GM19438 (cell line): ENCODE data around the gene SLC12A8.

Experiments
- ATAC-seq: cut with Tn5 transposase; IDR thresholded peaks from one replicate; pipeline ENCODE4 v1.9.1; 2021; ENCODE audit warnings: low read depth; ENCODE audit not compliant: unreplicated experiment

Gene SLC12A8

DNA sequence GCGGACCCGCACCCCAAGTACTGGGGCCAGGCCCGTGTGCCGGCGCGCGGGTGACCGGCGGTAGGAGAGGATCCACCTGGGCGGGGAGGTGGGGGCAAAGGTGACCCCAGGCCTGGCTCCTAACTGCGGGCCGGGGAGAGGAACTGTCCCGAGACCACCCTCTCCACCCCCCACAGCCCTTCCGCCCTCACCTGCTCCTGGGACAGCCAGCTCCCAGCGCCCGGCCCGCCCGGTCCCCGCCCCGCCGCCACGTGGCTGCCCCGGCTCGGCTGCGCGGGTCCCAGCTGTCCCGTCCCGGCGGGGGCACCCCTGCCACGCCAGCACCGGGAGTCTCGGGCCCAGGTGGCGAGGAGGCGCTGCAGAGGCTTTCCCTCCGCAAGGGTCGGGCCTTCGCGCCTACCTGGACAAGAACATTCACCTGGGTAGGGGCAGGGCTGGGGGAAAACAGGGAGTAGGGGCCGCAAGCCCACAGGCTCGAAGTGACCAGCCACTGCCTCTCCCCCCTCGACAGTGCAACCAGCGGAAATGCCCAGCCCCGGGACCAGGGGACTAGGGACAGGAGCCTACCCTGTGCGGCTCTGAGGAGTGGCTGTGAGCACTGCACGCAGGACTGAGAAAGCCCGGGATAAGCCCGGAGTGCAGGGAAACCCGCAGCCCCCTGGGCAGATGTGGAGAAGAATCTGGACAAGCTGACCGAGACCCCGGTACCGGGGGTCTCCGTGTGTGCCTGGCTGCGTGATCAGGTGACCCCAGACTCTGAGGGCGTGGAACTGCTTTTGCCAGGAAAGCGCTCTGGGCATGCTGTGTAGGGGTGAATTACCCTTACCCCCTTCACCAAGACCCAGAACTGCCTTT lies at the start of gene SLC12A8:
Gene SLC12A8 (minus strand): TSS at position 240 of the 855 bp plus-strand sequence. CDS start 1,399 bp downstream, outside the sequence.
- no peak for ATAC-seq

- no peak for ATAC-seq
Observed at GRCh38 chr3:125262161-125262560, 49.6 kb upstream of the SLC12A8 start.

- ATAC-seq, result no peak
Observed at GRCh38 chr3:125261031-125261430, 48.5 kb upstream of the SLC12A8 start.

GRCh38 chr3:125260158-125260557 lies 47.6 kb upstream of the SLC12A8 start:
- ATAC-seq, result no peak

DNA sequence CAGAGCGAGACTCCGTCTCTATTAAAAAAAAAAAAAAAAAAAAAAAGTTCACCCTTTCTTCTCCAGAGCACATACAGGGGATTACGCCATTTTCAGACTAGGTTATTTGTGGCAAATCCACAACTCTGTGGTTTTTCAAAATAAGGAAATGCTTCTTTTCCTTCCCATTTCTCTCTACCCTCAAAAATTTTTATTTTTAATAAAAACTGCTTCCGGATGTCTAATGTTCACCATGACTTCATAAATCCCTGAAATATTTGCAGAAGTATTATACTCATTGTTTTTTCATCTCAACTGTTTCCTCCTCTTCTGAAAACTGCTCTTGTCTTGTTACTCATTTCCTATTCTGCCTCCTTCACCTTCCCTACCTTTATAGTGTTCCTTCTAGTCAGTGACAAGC lies 45.0 kb upstream of the SLC12A8 start:
- ATAC-seq, result no peak

DNA sequence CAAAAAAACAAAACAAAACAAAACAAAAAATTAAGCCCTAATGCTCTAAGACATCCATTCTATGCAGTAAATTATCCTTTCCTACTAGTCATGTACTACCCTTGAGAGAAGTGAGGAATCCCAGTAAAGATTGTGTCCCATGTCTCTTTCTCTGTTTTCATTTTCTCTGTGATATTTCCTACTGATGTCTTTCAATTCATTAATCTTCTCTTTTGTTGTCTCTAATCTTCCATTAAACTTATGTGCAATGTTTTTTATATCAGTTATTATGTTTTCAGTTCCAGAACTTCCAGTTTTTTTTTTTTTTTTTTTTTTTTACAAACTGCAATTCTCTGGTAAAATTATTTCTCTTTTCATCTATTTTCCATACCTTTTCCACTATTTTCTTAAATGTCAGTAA lies 44.1 kb upstream of the SLC12A8 start:
- ATAC-seq, result no peak

GRCh38 chr3:125250973-125251372 lies 38.4 kb upstream of the SLC12A8 start:
- ATAC-seq, result no peak

DNA sequence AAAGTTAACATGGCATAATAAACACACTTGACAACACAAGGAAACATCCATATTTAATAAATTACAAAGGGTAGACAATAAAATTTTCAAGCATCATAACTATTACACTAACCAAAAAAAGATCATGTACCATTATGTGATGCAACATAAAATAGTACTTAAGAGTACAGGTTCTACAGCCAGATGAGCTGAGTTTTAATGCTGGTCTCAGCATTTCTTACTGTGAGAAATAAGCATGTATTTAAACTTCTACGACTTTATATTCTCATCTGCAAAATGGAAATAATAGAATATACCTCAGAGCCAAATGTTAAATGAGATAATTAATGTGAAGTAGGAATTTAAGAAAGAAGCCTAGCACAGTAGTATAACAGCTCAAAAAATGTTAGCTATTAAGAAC lies 33.7 kb upstream of the SLC12A8 start:
- ATAC-seq, result no peak

- ATAC-seq, result no peak
Observed at GRCh38 chr3:125245521-125245920, 33.0 kb upstream of the SLC12A8 start.

DNA sequence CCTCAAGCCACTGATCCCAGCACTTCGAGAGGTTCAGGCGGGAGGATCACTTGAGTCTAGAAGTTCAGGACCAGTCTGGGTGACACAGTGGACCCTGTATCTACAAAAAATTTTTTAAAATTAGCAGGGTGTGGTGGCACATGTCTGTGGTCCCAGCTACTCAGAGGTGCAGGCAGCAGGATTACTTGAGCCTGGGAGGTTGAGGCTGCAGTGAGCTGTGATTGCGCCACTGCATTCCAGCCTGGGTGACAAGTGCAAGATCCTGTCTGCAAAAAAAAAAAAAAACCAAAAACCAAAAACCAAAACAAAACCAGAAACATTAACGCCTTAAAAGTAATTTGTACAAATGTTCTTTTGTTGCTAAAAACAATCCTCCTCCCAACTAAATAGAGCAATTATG lies 27.9 kb upstream of the SLC12A8 start:
- no peak for ATAC-seq

GRCh38 chr3:125239266-125239665 lies 26.7 kb upstream of the SLC12A8 start:
- no peak for ATAC-seq

GRCh38 chr3:125238759-125239158 lies 26.2 kb upstream of the SLC12A8 start:
- ATAC-seq, result no peak

DNA sequence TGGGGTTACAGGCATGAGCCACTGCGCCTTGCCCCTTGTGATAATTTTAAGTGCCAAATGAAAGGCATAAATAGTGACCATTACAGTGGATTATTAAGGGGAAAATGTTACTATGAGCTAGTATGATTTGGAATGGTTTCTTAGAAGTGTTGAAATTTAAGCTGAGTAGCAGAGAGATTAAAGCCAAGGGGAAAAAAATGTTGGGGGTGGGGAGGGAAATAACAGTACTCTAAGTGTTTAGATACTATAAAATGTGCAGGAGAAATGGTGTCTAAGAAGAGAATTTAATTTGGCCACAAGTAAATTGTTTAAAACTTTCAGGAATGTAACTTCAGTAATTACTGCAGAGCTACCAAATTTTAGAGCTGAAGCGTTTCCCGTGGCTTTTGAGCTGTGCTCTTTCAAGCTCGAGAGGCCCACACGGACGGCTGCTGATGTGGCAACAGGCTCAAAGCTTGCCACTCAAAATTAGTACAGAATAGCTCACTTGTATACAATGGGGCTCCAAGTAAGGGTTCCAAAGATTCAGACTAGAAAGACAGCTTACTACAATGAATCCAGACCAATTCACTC lies 23.9 kb upstream of the SLC12A8 start:
- ATAC-seq, result no peak

- no peak for ATAC-seq
Observed at GRCh38 chr3:125234831-125235230, 22.3 kb upstream of the SLC12A8 start.

DNA sequence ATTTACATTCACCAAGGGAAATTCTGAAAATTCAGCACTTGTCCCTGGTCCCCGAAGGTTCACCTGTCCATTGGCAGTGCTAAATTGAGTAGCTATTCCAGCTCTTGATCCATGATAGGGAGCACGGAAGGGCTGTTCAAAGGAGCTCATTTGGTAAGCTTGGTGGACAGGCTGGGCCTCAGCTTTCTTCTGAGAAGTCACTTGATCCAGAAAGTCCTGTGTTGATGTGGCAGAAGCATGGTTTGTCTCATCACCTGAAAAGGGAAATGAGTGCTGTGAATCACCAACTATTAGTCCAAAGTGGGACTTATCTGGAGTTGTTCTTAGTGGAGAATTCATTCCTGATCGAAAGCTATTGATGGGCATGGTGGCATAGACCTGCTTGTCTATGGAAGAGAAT lies 19.9 kb upstream of the SLC12A8 start:
- ATAC-seq, result no peak

DNA sequence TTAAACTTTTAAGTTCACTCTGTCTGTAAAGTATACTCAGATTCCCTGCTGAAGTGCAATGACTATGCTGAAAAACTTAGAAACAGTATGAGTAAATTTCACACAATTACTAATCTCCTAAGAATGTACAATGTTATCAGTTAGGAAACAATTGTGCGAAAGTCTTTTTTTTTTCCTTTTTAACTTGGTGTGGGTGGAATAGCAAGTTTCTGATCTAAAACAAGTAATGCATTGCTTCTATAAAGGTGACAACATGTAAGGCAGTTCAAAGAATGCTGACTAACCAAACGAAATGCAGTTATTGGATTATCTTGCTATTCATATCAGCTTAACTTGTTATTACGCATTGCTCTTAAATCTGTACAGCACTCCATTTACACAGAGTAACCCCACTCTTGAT lies 19.3 kb upstream of the SLC12A8 start:
- no peak for ATAC-seq

DNA sequence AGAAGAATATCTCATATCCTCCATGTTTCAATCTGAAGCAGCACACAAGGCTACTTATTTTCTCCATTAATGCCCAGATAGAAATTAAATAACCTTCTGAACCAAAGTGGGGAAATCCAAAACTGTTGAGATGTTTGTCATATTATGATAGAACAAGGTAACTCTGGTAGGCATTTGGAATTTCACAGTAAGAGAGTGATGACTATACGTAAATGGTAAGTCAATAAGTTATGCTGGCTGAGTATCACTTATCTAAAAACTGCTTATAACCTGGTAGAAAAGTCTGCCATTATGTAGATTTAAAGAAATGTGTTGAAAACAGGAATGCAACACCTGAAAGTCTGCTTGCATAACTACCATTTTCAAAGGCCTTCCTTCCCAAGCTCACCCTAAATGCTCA lies 17.2 kb upstream of the SLC12A8 start:
- no peak for ATAC-seq

GRCh38 chr3:125229168-125229567 lies 16.6 kb upstream of the SLC12A8 start:
- no peak for ATAC-seq

DNA sequence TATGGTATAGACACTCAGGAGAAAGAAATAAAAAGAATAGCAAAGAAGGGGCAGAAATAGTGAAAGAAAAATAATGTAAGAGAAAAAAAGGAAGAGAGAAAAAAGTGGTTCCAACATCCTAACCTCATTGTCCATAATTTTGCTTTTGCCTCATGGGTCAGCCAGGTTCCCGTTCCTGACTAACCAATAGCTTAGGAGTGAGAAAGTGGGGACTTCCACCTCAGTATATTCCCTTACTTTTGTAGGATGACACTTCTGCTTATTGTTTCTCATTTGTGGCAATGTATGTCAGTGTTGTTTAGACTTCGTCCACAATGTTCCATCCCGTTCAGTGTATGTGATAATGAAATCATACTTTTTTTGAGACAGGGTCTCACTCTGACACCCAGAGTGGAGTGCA lies 9.3 kb upstream of the SLC12A8 start:
- ATAC-seq, result no peak

DNA sequence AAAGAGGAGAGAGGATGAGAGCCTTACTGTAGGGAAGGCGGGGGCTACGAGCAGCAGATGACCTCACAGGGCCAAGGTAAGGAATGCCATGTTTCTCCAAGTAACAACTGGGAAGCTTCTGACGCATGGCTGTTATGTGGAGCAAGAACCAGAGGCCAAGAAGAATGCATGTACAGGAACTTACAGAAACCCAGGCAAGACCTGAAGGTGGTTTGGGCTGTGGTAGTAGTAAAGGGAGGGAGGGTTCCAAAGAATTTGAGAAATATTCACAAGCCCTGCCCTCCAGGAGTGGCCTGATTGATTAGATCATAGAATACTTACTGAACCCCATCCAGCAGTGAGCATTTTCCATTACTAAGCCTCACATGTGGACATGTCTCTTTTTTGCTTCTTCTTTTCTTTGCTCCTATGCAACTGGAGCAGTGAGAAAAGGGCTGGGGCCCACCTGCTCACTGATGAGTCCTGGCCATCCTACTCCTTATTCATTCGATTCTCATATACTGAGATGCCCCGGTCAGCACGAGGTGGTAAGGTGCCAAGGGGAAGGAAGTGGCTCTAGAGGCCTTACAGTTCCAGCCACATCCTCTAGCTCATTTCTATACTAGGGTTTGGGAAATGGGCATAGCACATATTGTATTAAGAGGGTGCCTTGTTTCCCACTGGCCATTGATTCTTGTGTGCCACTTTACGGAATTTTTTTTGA lies 8.3 kb upstream of the SLC12A8 start:
- no peak for ATAC-seq

GRCh38 chr3:125220183-125220582 lies 7.6 kb upstream of the SLC12A8 start:
- ATAC-seq, result no peak

DNA sequence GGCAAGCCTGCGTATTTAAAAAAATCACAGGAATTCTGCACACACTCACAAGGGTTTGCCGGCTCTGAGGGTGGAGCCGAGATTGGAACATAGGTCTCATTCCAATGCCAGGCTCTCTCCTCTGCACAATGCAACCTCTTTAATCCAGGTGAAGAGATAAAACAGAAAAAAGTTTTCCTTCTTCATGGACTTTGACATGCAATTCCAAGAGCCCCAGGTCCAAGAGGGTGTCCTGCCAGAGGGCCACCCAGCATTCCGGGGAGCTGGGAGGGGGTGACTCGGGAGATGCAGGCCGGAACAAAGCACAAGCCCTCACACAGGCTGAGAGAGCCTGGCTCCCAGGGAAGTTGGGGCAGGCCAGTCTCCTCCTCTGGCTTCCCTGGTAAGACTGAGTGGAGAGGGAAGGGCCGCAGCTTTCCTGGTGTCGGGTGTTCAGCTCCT lies 6.7 kb upstream of the SLC12A8 start:
- no peak for ATAC-seq
